ENCODE data around the gene MRPS15.

MRPS15 gene

DNA sequence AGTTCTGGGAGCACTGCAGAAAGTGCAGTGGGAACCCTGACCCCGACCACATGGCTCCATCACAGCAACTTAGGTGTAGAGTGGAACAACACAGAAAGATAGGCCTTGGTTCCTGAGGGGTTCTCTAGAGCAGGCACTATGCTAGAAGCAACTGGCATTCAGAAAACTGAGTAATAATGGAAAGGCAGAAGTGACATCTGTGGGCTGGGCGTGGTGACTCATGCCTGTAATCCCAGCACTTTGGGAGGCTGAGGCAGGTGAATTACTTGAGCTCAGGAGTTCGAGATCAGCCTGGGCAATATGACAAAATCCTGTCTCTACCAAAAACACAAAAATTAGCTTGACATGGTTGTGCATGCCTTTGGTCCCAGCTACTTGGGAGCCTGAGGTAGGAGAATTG is 5.3 kb downstream of the MRPS15 start:
- Histone ChIP-seq H3K27ac (no peak overlapping the region), H2AFZ (ENCODE audit: low read depth) (no peak overlapping the region), H3K27me3 (ENCODE audit: insufficient read depth, low read depth) (no peaks in the 10 kb centered on the region), H3K4me3 (IDR thresholded peaks at IDR 0.05; ENCODE audit: insufficient read depth, low read depth, low read length) (no peak overlapping the region), H3K79me2 (ENCODE audit: insufficient read depth, low read depth) (peaks cover 8% of the 10 kb centered on the region), H3K4me2 (no peak overlapping the region), H4K20me1 (ENCODE audit: insufficient read depth) (no peaks in the 10 kb centered on the region), H3K9ac (no peak overlapping the region), H3K36me3 (ENCODE audit: insufficient read depth) (no peaks in the 10 kb centered on the region), H3K4me1 (ENCODE audit: low read depth, poor library complexity, severe bottlenecking) (peaks cover 12% of the 10 kb centered on the region)
- TF ChIP-seq, protein P1, sequence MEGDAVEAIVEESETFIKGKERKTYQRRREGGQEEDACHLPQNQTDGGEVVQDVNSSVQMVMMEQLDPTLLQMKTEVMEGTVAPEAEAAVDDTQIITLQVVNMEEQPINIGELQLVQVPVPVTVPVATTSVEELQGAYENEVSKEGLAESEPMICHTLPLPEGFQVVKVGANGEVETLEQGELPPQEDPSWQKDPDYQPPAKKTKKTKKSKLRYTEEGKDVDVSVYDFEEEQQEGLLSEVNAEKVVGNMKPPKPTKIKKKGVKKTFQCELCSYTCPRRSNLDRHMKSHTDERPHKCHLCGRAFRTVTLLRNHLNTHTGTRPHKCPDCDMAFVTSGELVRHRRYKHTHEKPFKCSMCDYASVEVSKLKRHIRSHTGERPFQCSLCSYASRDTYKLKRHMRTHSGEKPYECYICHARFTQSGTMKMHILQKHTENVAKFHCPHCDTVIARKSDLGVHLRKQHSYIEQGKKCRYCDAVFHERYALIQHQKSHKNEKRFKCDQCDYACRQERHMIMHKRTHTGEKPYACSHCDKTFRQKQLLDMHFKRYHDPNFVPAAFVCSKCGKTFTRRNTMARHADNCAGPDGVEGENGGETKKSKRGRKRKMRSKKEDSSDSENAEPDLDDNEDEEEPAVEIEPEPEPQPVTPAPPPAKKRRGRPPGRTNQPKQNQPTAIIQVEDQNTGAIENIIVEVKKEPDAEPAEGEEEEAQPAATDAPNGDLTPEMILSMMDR (conservative IDR thresholded peaks at IDR 0.05; ENCODE audit: low read depth, low read length), result no peak

DNA sequence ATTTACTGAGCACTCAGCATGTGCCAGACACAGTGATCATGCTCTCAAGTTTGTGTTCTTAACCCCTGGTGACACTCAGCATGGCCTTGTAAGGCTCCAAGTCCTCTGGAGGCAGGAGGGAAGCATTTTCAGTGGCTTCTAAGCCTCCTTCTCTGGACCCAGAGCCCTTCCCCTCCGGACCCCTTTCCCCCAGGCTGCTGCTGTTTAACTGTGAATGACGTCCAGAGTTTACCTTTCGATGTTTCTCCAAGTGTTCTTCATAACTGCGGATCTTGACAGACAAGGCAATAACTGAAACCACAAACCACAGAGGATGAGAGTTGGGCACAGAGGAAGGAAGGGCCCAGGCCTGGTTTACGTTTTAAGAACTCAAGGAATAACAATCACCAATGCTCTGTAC is 6.5 kb downstream of the MRPS15 start:
- H3K27ac ChIP-seq, result no peak overlapping the region

DNA sequence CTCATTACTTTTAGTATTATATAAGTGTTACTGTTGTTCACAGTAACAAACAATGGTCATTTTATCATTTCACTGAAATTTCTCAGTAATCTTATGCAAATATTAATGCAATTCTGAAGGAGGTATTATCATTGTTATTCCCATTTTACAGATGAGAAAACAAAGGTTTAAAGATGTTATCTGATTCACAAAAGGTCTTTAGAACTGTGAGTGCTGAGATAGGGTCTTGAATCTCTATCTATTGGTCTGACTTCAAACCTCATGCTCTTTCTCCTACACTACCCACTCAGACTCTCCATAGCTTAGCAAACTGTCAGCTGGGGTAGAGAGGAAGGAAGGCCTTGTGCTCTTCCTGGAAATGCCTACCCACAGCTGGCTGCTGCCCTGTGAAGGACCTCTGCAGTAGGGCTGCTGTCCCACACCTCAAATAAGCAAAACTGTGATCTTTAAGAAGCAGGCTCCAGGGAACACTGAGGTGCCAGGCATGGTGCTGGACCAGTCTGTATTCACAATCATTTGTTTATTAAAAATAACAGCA is 7.7 kb downstream of the MRPS15 start:
- H3K79me2 ChIP-seq (ENCODE audit: insufficient read depth, low read depth), result no peaks in the 10 kb centered on the region
- no peak overlapping the region for H3K9ac ChIP-seq
- no peaks in the 10 kb centered on the region for H4K20me1 ChIP-seq (ENCODE audit: insufficient read depth)
- H3K27me3 ChIP-seq (ENCODE audit: insufficient read depth, low read depth), result no peaks in the 10 kb centered on the region
- no peaks in the 10 kb centered on the region for H3K36me3 ChIP-seq (ENCODE audit: insufficient read depth)
- H3K4me2 ChIP-seq, result no peak overlapping the region
- no peaks in the 10 kb centered on the region for H3K4me1 ChIP-seq (ENCODE audit: low read depth, poor library complexity, severe bottlenecking)
- H3K27ac ChIP-seq, result no peak overlapping the region
- H3K4me3 ChIP-seq (IDR thresholded peaks at IDR 0.05; ENCODE audit: insufficient read depth, low read depth, low read length), result no peak overlapping the region
- no peak overlapping the region for H2AFZ ChIP-seq (ENCODE audit: low read depth)
- TF ChIP-seq, protein P1 (conservative IDR thresholded peaks at IDR 0.05; ENCODE audit: low read depth, low read length), result no peak

More for the DNA sequence above, 6.5 kb downstream of the MRPS15 start:
- Histone ChIP-seq H2AFZ (ENCODE audit: low read depth) (no peak overlapping the region), H3K36me3 (ENCODE audit: insufficient read depth) (no peaks in the 10 kb centered on the region), H3K4me2 (no peak overlapping the region), H3K79me2 (ENCODE audit: insufficient read depth, low read depth) (no peaks in the 10 kb centered on the region), H3K9ac (no peak overlapping the region), H3K4me3 (IDR thresholded peaks at IDR 0.05; ENCODE audit: insufficient read depth, low read depth, low read length) (no peak overlapping the region), H4K20me1 (ENCODE audit: insufficient read depth) (no peaks in the 10 kb centered on the region), H3K4me1 (ENCODE audit: low read depth, poor library complexity, severe bottlenecking) (peaks cover 6% of the 10 kb centered on the region), H3K27me3 (ENCODE audit: insufficient read depth, low read depth) (no peaks in the 10 kb centered on the region)
- TF ChIP-seq, protein P1 (conservative IDR thresholded peaks at IDR 0.05; ENCODE audit: low read depth, low read length), result no peak

DNA sequence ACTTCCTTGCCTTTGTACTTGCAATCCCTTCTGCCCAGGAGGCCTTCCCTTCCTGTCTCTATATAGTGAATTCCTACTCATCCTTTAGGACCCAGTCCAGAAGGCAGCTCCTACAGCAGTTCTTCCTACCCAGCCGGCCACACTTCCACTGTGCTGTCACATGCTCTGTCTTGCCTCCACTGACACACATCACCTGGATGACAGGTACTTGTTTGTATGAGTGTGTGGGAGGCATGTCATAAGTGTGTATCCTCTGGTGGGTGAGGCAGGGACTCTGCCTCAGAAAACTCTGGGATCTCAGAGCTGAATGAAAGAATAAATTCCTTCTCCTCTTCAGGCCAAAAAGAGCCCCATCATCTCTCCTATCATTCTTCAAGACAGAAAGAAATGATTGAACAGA is 8.8 kb downstream of the MRPS15 start:
- no peaks in the 10 kb centered on the region for H3K4me1 ChIP-seq (ENCODE audit: low read depth, poor library complexity, severe bottlenecking)
- H3K79me2 ChIP-seq (ENCODE audit: insufficient read depth, low read depth), result no peaks in the 10 kb centered on the region
- no peak overlapping the region for H3K9ac ChIP-seq
- H2AFZ ChIP-seq (ENCODE audit: low read depth), result no peak overlapping the region
- no peaks in the 10 kb centered on the region for H3K36me3 ChIP-seq (ENCODE audit: insufficient read depth)
- H3K4me3 ChIP-seq (IDR thresholded peaks at IDR 0.05; ENCODE audit: insufficient read depth, low read depth, low read length), result no peak overlapping the region
- H4K20me1 ChIP-seq (ENCODE audit: insufficient read depth), result no peaks in the 10 kb centered on the region
- no peak overlapping the region for H3K4me2 ChIP-seq
- no peaks in the 10 kb centered on the region for H3K27me3 ChIP-seq (ENCODE audit: insufficient read depth, low read depth)
- TF ChIP-seq, protein P1 (conservative IDR thresholded peaks at IDR 0.05; ENCODE audit: low read depth, low read length), result no peak
- no peak overlapping the region for H3K27ac ChIP-seq

All from KMS-11 (cell line).